Common myeloid progenitor, CD34-positive (primary cell): Measurements from ENCODE around the gene TMEM178B.
"Not testable (repeated sequence)": the region's sequence is repeated elsewhere in the genome, so short reads cannot be mapped to it uniquely, and the experiment has no call there.

Experiments
- CTCF ChIA-PET: fragments of 350-600 bp; sonication (Branson Sonifier 250); formaldehyde crosslinking; loops from one replicate; lab custom pipeline; 2021; ENCODE audit warnings: antibody characterized with exemption; lab: Charles Lee
- POLR2A ChIA-PET: fragments of 350-600 bp; sonication (Branson Sonifier 250); formaldehyde crosslinking; loops from one replicate; lab custom pipeline; 2021; ENCODE audit warnings: antibody characterized with exemption; lab: Charles Lee
- DNase-seq, 3 donors: peaks; one replicate each; pipeline versions ENCODE4 v3.0.0 to v3.0.0-alpha.2; 2013
- H3K27ac ChIP-seq, 2 experiments: 1 replicate in 1 of 2; 2 replicates in 1 of 2; pipeline ENCODE4 v1.7.0; 2013; ENCODE audit warnings: inconsistent platforms in 2 of 2, low read length in 2 of 2, mild to moderate bottlenecking in 2 of 2, low read depth in 1 of 2, moderate library complexity in 1 of 2; ENCODE audit not compliant: severe bottlenecking in 2 of 2, insufficient read depth in 1 of 2, poor library complexity in 1 of 2
- H3K27me3 ChIP-seq, 5 experiments: replicated peaks in 2 of 5; 1 replicate in 3 of 5; 2 replicates in 2 of 5; pipeline versions ENCODE4 v1.6.1 to v1.7.0; 2013; ENCODE audit warnings: low read length in 4 of 5, mild to moderate bottlenecking in 2 of 5, moderate library complexity in 2 of 5, inconsistent platforms in 1 of 5; ENCODE audit not compliant: insufficient read depth in 5 of 5, control insufficient read depth in 4 of 5
- H3K36me3 ChIP-seq, 4 experiments: 1 replicate in 2 of 4; 2 replicates in 2 of 4; pipeline versions ENCODE4 v1.6.1 to v1.7.0; 2013; ENCODE audit warnings: low read length in 3 of 4, control low read depth in 1 of 4, mild to moderate bottlenecking in 1 of 4; ENCODE audit not compliant: control insufficient read depth in 4 of 4, insufficient read depth in 4 of 4
- H3K4me1 ChIP-seq, 4 experiments: 1 replicate in 3 of 4; 2 replicates in 1 of 4; pipeline versions ENCODE4 v1.6.1 to v1.7.1; 2013; ENCODE audit warnings: low read length in 3 of 4, mild to moderate bottlenecking in 3 of 4, control low read depth in 1 of 4, inconsistent platforms in 1 of 4, moderate library complexity in 1 of 4; ENCODE audit not compliant: control insufficient read depth in 4 of 4, insufficient read depth in 4 of 4; ENCODE audit errors: control extremely low read depth in 1 of 4
- H3K4me3 ChIP-seq, 7 experiments: 1 replicate in 4 of 7; 2 replicates in 3 of 7; pipeline versions ENCODE4 v1.5.1 to v1.7.0; 2013; ENCODE audit warnings: mild to moderate bottlenecking in 7 of 7, low read length in 6 of 7, moderate library complexity in 6 of 7, inconsistent platforms in 2 of 7, low read depth in 2 of 7, control low read depth in 1 of 7; ENCODE audit not compliant: insufficient read depth in 4 of 7, control insufficient read depth in 1 of 7; ENCODE audit errors: extremely low read depth in 1 of 7
- H3K9me3 ChIP-seq, 5 experiments: 1 replicate in 4 of 5; 2 replicates in 1 of 5; pipeline versions ENCODE4 v1.6.1 to v1.7.1; 2013; ENCODE audit warnings: low read length in 4 of 5, mild to moderate bottlenecking in 2 of 5, inconsistent platforms in 1 of 5, low read depth in 1 of 5, moderate library complexity in 1 of 5; ENCODE audit not compliant: control insufficient read depth in 4 of 5, insufficient read depth in 2 of 5; ENCODE audit errors: control extremely low read depth in 1 of 5
- whole genome bisulfite sequencing: methylation state at CpG from one replicate; pipeline ENCODE4 v1.1.5; 2013; ENCODE audit not compliant: insufficient coverage; 5-methylcytosine and 5-hydroxymethylcytosine counted together

The TMEM178B gene

DNA sequence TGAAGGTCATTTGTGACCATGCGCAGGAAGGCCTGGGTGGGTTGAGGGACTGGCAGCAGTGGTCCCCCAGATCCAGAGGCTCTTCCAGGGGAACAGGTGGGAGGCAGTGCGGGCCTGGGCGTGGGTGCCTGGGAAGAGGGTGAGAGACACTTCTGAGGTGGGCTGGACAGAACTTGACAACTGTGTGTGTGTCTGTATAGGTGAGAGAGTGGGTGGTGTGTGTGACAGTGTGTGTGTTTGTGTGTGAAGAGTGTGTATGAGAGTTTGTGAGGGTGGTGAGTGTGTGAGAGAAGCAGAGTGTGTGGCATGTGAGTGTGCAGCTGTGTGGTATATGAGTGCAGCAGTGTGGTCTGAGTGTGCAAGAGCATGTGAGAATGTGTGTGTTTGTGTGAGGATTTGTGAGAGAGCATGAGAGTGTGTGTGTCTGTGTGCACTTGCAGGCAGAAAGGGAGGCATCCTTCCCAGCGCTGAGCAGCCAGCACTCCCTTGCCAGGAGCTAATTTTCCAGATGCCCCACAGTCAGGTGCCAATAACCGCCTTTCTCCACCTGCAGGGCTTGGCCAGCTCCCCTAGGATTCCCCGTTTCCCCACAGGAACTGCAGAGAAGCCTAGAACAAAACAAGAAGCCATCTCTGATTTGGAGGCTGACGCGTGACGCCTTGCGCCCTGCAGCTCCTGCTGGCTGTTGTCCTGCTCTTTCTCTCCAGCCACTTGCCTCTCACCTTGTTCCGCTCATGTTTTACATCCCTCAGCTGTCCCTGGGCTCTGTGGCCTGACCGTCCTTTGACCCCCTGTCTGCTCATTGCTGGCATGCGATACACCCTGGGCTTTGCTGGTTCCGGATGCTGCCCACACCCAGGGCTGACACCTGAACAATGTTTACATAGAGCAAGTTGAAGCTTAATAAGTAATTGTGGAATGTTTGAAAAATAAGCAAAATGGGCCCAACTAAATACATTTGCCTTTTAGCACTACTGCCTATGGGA lies 88.0 kb downstream of the TMEM178B start:
- WGBS, result 95% methylated on average over 14 of the region's 14 CpGs
- no peak overlapping the region for H3K4me3 ChIP-seq
- H3K9me3 ChIP-seq, result no peaks in the 10 kb centered on the region
- H3K27me3 ChIP-seq, result no peaks in the 10 kb centered on the region
- DNase-seq, result no peak
- no peaks in the 10 kb centered on the region for H3K4me1 ChIP-seq
- ChIA-PET CTCF (interaction anchor here (1.2 kb wide), 1 partner anchor 11 kb away, joined by 3 read pairs; no protein-coding TSS in a partner anchor), POLR2A (no interaction called here)
- no peak overlapping the region for H3K27ac ChIP-seq
- no peaks in the 10 kb centered on the region for H3K36me3 ChIP-seq

GRCh38 chr7:141165521-141165920 lies 91.7 kb downstream of the TMEM178B start:
- WGBS, result 58% methylated on average over 2 of the region's 2 CpGs
- DNase-seq, result no peak
- Histone ChIP-seq H3K27ac (no peak overlapping the region), H3K9me3 (no peaks in the 10 kb centered on the region), H3K27me3 (no peaks in the 10 kb centered on the region), H3K4me1 (no peaks in the 10 kb centered on the region), H3K36me3 (no peaks in the 10 kb centered on the region), H3K4me3 (no peak overlapping the region)
- CTCF ChIA-PET, result no interaction called here
- POLR2A ChIA-PET, result no interaction called here

GRCh38 chr7:141166926-141167325 lies 93.1 kb downstream of the TMEM178B start:
- H3K27ac ChIP-seq, result no peak overlapping the region
- H3K36me3 ChIP-seq, result no peaks in the 10 kb centered on the region
- no peaks in the 10 kb centered on the region for H3K9me3 ChIP-seq
- H3K4me1 ChIP-seq, result no peaks in the 10 kb centered on the region
- no peaks in the 10 kb centered on the region for H3K27me3 ChIP-seq
- DNase-seq, result no peak
- ChIA-PET POLR2A (no interaction called here), CTCF (no interaction called here)
- no peak overlapping the region for H3K4me3 ChIP-seq
- WGBS, result 95% methylated on average over 4 of the region's 6 CpGs

DNA sequence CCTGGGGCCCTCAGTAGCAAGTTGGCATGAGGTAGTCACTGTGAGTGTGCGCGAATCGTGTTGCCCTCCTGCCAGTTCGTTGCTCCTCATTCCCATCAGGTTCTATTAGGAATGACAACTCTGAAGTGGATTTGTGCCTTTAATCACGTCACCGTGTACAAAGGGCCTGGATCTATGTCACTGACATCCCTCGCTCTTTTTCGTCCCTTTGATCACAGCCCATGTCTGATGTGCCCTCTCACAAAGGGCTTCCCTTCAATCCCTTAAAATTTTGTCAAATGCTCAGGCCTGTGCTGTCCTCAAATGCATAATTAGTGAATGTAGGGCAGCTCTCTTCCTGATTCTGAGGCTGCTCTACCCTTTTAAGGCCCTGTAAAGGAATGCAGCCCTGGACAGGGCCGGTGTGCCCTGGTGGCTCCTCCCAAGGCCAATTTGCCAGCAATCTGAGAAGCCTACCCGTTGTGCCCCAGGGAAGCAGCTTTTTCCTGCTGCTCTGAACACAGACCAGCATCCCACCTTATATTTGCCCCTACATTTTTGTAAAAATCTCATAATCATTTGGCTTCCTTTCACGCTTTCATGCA lies 93.6 kb downstream of the TMEM178B start:
- POLR2A ChIA-PET, result no interaction called here

DNA sequence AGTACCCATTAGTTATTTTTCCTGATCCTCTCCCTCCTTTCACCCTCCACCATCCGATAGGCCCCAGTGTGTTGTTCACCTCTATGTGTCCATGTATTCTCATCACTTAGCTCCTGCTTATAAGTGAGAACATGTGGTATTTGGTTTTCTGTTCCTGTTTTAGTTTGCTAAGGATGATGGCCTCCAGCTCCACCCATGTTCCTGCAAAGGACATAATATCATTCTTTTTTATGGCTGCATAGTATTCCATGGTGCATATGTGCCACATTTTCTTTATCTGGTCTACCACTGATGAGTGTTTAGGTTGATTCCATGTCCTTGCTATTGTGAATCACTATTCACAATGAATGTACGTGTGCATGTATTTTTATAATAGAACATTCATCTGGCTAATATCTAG lies 95.3 kb downstream of the TMEM178B start:
- H3K4me3 ChIP-seq, H3K9me3 ChIP-seq, H3K27me3 ChIP-seq, CTCF ChIA-PET, H3K27ac ChIP-seq, H3K4me1 ChIP-seq, H3K36me3 ChIP-seq, POLR2A ChIA-PET, DNase-seq: not testable (repeated sequence)
- WGBS, result no CpG with 5 or more reads among the region's 2 CpGs

More for the DNA sequence above, 93.6 kb downstream of the TMEM178B start:
- no peak overlapping the region for H3K4me3 ChIP-seq
- no peaks in the 10 kb centered on the region for H3K27me3 ChIP-seq
- no peak for DNase-seq
- 81% methylated on average over 10 of the region's 11 CpGs for WGBS
- no peaks in the 10 kb centered on the region for H3K36me3 ChIP-seq
- H3K9me3 ChIP-seq, result no peaks in the 10 kb centered on the region
- no peak overlapping the region for H3K27ac ChIP-seq
- CTCF ChIA-PET, result no interaction called here
- H3K4me1 ChIP-seq, result no peaks in the 10 kb centered on the region

DNA sequence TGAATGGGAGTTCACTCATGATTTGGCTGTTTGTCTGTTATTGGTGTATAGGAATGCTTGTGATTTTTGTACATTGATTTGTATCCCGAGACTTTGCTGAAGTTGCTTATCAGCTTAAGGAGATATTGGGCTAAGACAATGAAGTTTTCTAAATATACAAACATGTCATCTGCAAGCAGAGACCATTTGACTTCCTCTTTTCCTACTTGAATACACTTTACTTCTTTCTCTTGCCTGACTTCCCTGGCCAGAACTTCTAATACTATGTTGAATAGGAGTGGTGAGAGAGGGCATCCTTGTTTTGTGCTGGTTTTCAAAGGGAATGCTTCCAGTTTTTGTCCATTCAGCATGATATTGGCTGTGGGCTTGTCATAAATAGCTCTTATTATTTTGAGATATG lies 101.9 kb downstream of the TMEM178B start:
- H3K4me1 ChIP-seq, DNase-seq, H3K27me3 ChIP-seq, H3K4me3 ChIP-seq, H3K36me3 ChIP-seq, H3K27ac ChIP-seq, POLR2A ChIA-PET, H3K9me3 ChIP-seq, CTCF ChIA-PET: not testable (repeated sequence)
- WGBS, result no CpG with 5 or more reads among the region's 1 CpG

DNA sequence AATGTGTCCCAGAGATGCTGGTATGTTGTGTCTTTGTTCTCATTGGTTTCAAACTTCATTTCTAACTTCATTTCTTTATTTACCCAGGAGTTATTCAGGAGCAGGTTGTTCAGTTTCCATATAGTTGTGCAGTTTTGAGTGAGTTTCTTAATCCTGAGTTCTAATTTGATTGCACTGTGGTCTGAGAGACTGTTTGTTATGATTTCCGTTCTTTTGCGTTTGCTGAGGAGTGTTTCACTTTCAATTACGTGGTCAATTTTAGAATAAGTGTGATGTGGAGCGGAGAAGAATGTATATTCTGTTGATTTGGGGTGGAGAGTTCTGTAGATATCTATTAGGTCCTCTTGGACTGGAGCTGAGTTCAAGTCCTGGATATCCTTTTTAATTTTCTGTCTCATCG lies 103.3 kb downstream of the TMEM178B start:
- CTCF ChIA-PET, H3K27ac ChIP-seq, H3K36me3 ChIP-seq, H3K27me3 ChIP-seq, POLR2A ChIA-PET, H3K4me3 ChIP-seq, DNase-seq, H3K9me3 ChIP-seq, H3K4me1 ChIP-seq: not testable (repeated sequence)
- 100% methylated on average over 4 of the region's 5 CpGs for WGBS
